HepG2 (cell line): ENCODE measurements around the gene DOK4. TPM values are rescaled to one million over a fixed set of nuclear protein-coding genes. Genes with fewer than 3 reads are reported as not detected.

ENCODE experiments used
- ARNT2 ChIP-seq: sonication (generic); formaldehyde crosslinking; IDR thresholded peaks from 2 replicates; pipeline ENCODE4 v1.8.0; 2022; ENCODE audit warnings: mild to moderate bottlenecking, low read depth, missing genetic modification reagents, moderate library complexity
- ASH2L ChIP-seq: fragments of 300-600, 200-600 bp; sonication (generic); IDR thresholded peaks from 2 replicates; pipeline ENCODE4 v1.7.0; 2017; ENCODE audit warnings: low read depth, mild to moderate bottlenecking, moderate library complexity, mixed read lengths, low read length; ENCODE audit not compliant: insufficient read length
- DMAP1 ChIP-seq: IDR thresholded peaks from 2 replicates; pipeline ENCODE4 v1.6.1; 2016
- GABPA ChIP-seq, 2 experiments: IDR thresholded peaks; 2 replicates each; pipeline ENCODE4 v1.6.1; 2011 to 2016; ENCODE audit warnings: low read depth in 2 of 2, low read length in 1 of 2, missing biosample characterization in 1 of 2, missing genetic modification characterization in 1 of 2
- KLF16 ChIP-seq, 2 experiments: sonication (generic) in 1 of 2; formaldehyde crosslinking in 1 of 2; IDR thresholded peaks; 2 replicates each; pipeline versions ENCODE4 v1.6.1 to v1.8.0; 2016 to 2023; ENCODE audit warnings: missing genetic modification reagents in 2 of 2, missing compliant biosample characterization in 1 of 2
- KLF9 ChIP-seq: IDR thresholded peaks from 2 replicates; pipeline ENCODE4 v1.6.1; 2016; ENCODE audit warnings: low read depth
- MBD4 ChIP-seq: IDR thresholded peaks from 2 replicates; pipeline ENCODE4 v1.6.1; 2012; ENCODE audit warnings: low read length, inconsistent platforms, borderline replicate concordance
- MZF1 ChIP-seq: sonication (generic); formaldehyde crosslinking; IDR thresholded peaks from 2 replicates; pipeline ENCODE4 v1.8.1; 2023; ENCODE audit warnings: mild to moderate bottlenecking, missing genetic modification reagents, borderline replicate concordance
- NKX3-1 ChIP-seq: sonication (generic); formaldehyde crosslinking; IDR thresholded peaks from 2 replicates; pipeline ENCODE4 v1.5.0; 2020; ENCODE audit warnings: missing genetic modification reagents
- SAFB2 ChIP-seq: sonication (generic); formaldehyde crosslinking; IDR thresholded peaks from 2 replicates; pipeline ENCODE4 v1.5.1; 2020; ENCODE audit warnings: missing genetic modification reagents, low read depth, mild to moderate bottlenecking, borderline replicate concordance
- ZMYM3 ChIP-seq: sonication (generic); formaldehyde crosslinking; IDR thresholded peaks from 2 replicates; pipeline ENCODE4 v1.5.1; 2020; ENCODE audit warnings: mild to moderate bottlenecking, missing genetic modification reagents
- ZNF343 ChIP-seq: sonication (generic); formaldehyde crosslinking; IDR thresholded peaks from 2 replicates; pipeline ENCODE4 v1.4.0; 2020; ENCODE audit warnings: mild to moderate bottlenecking, missing genetic modification reagents
- polyA plus RNA-seq, 8 experiments: library from polyadenylated mRNA; depleted of rRNA in 3 of 8; stranded (reverse) in 7 of 8; unstranded in 1 of 8; fragments of >200 nt; fragmentation: Illumina TruSeq in 4 of 8; extraction: Trizol in 4 of 8; gene quantifications; 2 replicates each; pipeline versions ENCODE4 v1.2.1 to v1.2.3, GENCODE V29; 2011 to 2016; ENCODE audit warnings: low read depth in 4 of 8, missing spikeins in 1 of 8, mixed read lengths in 1 of 8; ENCODE audit not compliant: insufficient read depth in 1 of 8
- total RNA-seq, 5 experiments: library from RNA; depleted of rRNA; stranded (reverse); fragments of >200 nt; fragmentation: Illumina TruSeq; extraction: Trizol; gene quantifications; 2 replicates each; pipeline ENCODE4 v1.2.3, GENCODE V29; 2016; ENCODE audit warnings: low read depth in 1 of 5
- TF ChIP-seq, protein P1 (sequence below): sonication (generic); formaldehyde crosslinking; IDR thresholded peaks from 2 replicates; pipeline ENCODE4 v1.5.1; 2020; ENCODE audit warnings: missing genetic modification reagents, mild to moderate bottlenecking, borderline replicate concordance
- TF ChIP-seq, protein P2 (sequence below): sonication (generic); formaldehyde crosslinking; IDR thresholded peaks from 2 replicates; pipeline ENCODE4 v1.4.0; 2020; ENCODE audit warnings: mild to moderate bottlenecking, missing genetic modification reagents
- TF ChIP-seq, protein P3 (sequence below): sonication (generic); formaldehyde crosslinking; IDR thresholded peaks from 2 replicates; pipeline ENCODE4 v1.8.1; 2023; ENCODE audit warnings: mild to moderate bottlenecking, moderate library complexity, missing genetic modification reagents
- TF ChIP-seq, protein P4 (sequence below): sonication (generic); formaldehyde crosslinking; IDR thresholded peaks from 2 replicates; pipeline ENCODE4 v1.8.1; 2023; ENCODE audit warnings: mild to moderate bottlenecking, missing genetic modification reagents
- TF ChIP-seq, protein P5 (sequence below): sonication (generic); formaldehyde crosslinking; IDR thresholded peaks from 2 replicates; pipeline ENCODE4 v1.4.0; 2020; ENCODE audit warnings: low read depth, mild to moderate bottlenecking, missing genetic modification reagents
- TF ChIP-seq, protein P6 (sequence below): sonication (generic); formaldehyde crosslinking; IDR thresholded peaks from 2 replicates; pipeline ENCODE4 v1.8.0; 2022; ENCODE audit warnings: mild to moderate bottlenecking, missing genetic modification reagents, moderate library complexity

The DOK4 gene
- total and polyA plus RNA-seq, 2 of the 13 experiments (the other 11 are each of a cell fraction or from before 2014, with no cell fraction given) = 52.7 to 70.0 TPM

DNA sequence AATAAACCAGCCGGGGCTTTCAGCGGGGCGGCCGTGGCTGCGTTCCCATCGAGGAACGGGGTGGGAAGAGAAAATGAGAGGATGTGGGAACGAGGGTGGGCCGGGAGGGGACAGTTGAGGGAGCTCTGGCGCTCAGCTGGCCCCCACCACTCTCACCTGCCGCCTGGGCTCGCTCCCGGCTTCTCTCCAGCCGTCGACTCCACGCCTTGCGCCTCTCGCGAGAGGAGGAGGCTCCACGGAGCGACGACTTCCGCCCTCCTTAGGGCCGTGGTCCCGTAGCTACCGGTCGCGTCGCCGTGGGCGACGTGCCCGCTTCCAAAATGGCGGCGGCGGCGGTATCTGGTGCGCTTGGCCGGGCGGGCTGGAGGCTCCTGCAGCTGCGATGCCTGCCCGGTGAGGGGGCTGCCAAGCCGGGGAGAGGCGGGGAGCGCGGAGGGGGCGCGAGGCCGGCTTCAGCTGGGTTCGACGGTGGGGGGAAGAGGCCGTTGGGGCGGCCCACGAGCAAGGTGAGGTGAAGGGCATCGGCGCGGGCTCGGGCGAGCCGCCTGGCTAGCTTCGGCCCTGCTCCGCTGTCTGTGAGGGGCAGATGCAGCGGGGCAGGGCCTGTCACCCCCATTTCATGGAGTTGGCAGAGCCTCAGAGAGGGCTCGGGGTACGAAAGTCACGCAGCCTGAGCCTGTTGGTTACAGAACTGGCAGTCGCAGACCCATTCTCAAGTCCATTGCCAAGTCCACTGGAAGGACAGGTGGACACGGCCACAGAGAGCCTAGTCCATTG is 38.9 kb downstream of the DOK4 start, which contains the start of the genes CIAPIN1 and COQ9 (continued):
- TF ChIP-seq MZF1 (CRISPR knock-in tag) (no peak), KLF9 (CRISPR knock-in tag) (0 out of 2 replicates have a peak, but pooled peaks have one; percentile 52), DMAP1 (peak; percentile 97), SAFB2 (CRISPR knock-in tag) (peak; percentile 98), MBD4 (no peak), ZMYM3 (CRISPR knock-in tag) (peak; percentile 61; the same call in 1 of the 2 replicates), NKX3-1 (0 out of 2 replicates have a peak, but pooled peaks have one; percentile 81), ARNT2 (CRISPR knock-in tag) (peak; percentile 100), ZNF343 (CRISPR knock-in tag) (peak; percentile 98), KLF16 (CRISPR knock-in tag; IDR thresholded peaks at IDR 0.05) (peak in 1 of 2 experiments; percentile 98; a peak in 2 of 4 replicates), GABPA (IDR thresholded peaks at IDR 0.05; ENCODE audit: low read depth, low read length) (peak; percentile 92), GABPA (CRISPR knock-in tag; IDR thresholded peaks at IDR 0.05; ENCODE audit: low read depth) (peak; percentile 93), ASH2L (peak; percentile 90)
- TF ChIP-seq, protein P1, sequence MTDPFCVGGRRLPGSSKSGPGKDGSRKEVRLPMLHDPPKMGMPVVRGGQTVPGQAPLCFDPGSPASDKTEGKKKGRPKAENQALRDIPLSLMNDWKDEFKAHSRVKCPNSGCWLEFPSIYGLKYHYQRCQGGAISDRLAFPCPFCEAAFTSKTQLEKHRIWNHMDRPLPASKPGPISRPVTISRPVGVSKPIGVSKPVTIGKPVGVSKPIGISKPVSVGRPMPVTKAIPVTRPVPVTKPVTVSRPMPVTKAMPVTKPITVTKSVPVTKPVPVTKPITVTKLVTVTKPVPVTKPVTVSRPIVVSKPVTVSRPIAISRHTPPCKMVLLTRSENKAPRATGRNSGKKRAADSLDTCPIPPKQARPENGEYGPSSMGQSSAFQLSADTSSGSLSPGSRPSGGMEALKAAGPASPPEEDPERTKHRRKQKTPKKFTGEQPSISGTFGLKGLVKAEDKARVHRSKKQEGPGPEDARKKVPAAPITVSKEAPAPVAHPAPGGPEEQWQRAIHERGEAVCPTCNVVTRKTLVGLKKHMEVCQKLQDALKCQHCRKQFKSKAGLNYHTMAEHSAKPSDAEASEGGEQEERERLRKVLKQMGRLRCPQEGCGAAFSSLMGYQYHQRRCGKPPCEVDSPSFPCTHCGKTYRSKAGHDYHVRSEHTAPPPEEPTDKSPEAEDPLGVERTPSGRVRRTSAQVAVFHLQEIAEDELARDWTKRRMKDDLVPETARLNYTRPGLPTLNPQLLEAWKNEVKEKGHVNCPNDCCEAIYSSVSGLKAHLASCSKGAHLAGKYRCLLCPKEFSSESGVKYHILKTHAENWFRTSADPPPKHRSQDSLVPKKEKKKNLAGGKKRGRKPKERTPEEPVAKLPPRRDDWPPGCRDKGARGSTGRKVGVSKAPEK (CRISPR knock-in tag) = no peak
- TF ChIP-seq, protein P2, sequence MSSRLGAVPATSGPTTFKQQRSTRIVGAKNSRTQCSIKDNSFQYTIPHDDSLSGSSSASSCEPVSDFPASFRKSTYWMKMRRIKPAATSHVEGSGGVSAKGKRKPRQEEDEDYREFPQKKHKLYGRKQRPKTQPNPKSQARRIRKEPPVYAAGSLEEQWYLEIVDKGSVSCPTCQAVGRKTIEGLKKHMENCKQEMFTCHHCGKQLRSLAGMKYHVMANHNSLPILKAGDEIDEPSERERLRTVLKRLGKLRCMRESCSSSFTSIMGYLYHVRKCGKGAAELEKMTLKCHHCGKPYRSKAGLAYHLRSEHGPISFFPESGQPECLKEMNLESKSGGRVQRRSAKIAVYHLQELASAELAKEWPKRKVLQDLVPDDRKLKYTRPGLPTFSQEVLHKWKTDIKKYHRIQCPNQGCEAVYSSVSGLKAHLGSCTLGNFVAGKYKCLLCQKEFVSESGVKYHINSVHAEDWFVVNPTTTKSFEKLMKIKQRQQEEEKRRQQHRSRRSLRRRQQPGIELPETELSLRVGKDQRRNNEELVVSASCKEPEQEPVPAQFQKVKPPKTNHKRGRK (CRISPR knock-in tag) = no peak
- TF ChIP-seq, protein P3, sequence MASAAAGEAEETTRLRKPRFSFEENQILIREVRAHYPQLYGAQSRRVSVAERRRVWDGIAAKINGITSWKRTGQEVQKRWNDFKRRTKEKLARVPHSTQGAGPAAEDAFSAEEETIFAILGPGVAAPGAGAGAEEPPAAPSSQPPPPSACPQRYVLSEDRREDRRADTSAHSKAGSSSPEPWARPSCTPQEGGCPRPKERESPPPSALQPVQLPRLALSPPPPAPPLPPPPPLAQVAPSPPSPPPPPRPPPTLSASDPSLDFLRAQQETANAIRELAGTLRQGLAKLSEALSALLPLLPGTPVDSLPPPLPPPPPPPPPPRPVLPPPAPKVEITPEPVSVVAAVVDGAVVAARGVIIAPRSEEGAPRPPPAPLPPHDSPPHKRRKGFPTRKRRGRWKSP (CRISPR knock-in tag) = peak; percentile 67; the same call in 1 of the 2 replicates
- TF ChIP-seq, protein P4, sequence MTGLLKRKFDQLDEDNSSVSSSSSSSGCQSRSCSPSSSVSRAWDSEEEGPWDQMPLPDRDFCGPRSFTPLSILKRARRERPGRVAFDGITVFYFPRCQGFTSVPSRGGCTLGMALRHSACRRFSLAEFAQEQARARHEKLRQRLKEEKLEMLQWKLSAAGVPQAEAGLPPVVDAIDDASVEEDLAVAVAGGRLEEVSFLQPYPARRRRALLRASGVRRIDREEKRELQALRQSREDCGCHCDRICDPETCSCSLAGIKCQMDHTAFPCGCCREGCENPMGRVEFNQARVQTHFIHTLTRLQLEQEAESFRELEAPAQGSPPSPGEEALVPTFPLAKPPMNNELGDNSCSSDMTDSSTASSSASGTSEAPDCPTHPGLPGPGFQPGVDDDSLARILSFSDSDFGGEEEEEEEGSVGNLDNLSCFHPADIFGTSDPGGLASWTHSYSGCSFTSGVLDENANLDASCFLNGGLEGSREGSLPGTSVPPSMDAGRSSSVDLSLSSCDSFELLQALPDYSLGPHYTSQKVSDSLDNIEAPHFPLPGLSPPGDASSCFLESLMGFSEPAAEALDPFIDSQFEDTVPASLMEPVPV (CRISPR knock-in tag) = peak; percentile 82
- TF ChIP-seq, protein P5, sequence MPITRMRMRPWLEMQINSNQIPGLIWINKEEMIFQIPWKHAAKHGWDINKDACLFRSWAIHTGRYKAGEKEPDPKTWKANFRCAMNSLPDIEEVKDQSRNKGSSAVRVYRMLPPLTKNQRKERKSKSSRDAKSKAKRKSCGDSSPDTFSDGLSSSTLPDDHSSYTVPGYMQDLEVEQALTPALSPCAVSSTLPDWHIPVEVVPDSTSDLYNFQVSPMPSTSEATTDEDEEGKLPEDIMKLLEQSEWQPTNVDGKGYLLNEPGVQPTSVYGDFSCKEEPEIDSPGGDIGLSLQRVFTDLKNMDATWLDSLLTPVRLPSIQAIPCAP (CRISPR knock-in tag) = peak; percentile 91
- TF ChIP-seq, protein P6, sequence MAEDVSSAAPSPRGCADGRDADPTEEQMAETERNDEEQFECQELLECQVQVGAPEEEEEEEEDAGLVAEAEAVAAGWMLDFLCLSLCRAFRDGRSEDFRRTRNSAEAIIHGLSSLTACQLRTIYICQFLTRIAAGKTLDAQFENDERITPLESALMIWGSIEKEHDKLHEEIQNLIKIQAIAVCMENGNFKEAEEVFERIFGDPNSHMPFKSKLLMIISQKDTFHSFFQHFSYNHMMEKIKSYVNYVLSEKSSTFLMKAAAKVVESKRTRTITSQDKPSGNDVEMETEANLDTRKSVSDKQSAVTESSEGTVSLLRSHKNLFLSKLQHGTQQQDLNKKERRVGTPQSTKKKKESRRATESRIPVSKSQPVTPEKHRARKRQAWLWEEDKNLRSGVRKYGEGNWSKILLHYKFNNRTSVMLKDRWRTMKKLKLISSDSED (CRISPR knock-in tag) = no peak
